Activated T-cell treated with anti-CD3 and anti-CD28 coated beads for 24 hours (primary cell): ENCODE results near the gene CALB2.
"Not testable (repeated sequence)": the region's sequence is repeated elsewhere in the genome, so short reads cannot be mapped to it uniquely, and the experiment has no call there.

Experiments used
- DNase-seq: peaks from one replicate; pipeline ENCODE4 v3.0.0-alpha.2; 2020; ENCODE audit warnings: low read depth

The CALB2 gene

GRCh38 chr16:71358464-71358998 lies at the start of gene CALB2:
Gene CALB2, plus strand, starts transcription at chr16:71358723. Its CDS starts 70 bp downstream, at chr16:71358793.
- DNase-seq: peak; percentile 53

DNA sequence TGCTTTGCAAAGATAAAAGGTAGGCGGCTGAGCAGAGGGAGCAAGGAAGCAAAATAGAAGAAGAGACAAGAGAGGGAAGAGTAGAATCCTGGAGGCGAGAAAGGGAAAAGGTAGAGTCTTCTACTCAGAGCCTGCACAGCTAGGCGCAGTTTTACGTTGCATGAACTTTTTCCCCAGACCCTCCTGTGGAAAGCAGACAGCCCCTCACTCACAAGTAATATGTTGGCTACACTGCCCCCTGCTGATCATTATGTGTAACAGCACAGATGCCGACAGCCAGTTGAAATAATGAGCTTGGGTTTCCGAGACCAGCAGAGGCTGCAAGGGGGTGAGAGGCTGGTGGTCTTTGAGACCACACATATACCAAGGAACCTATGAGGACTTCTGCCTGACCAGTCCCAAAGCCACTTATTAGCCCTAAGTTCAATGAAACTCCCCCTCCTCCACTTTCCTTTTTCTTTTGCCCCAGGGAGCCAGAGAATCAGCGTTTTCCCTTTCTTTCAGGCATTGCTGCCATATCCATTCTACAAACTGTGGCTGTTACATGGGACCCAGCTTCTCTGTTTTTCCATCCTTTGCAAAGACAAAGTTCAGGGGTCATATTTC lies 46.9 kb upstream of the CALB2 start:
- DNase-seq: no peak

- not testable (repeated sequence) for DNase-seq
Observed at GRCh38 chr16:71313591-71313990, 44.9 kb upstream of the CALB2 start.

DNA sequence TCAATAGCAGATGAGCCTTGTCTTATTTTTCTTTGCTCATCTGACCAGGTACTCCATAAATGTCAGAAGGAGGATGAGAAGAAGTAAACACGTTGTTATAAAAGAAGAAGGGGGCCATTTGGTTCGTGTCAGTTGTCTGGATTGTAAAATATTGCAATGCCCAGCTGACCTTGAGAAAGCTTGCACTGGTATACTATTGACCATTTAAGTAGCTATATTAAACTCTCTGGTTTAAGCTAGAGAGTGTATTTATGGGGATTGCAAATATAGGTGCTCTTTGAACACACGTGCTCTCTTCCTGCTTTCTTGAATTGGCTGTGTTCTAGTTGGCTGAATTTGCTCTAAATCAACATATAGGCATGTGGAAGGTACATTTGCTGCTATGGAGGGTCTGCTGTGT lies 43.3 kb upstream of the CALB2 start:
- no peak for DNase-seq

GRCh38 chr16:71319999-71320398 lies 38.5 kb upstream of the CALB2 start:
- no peak for DNase-seq

GRCh38 chr16:71327720-71328119 lies 30.8 kb upstream of the CALB2 start:
- DNase-seq: no peak

- DNase-seq: no peak
Observed at GRCh38 chr16:71328151-71328550, 30.4 kb upstream of the CALB2 start.

GRCh38 chr16:71337631-71338030 lies 20.9 kb upstream of the CALB2 start:
- DNase-seq: no peak

DNA sequence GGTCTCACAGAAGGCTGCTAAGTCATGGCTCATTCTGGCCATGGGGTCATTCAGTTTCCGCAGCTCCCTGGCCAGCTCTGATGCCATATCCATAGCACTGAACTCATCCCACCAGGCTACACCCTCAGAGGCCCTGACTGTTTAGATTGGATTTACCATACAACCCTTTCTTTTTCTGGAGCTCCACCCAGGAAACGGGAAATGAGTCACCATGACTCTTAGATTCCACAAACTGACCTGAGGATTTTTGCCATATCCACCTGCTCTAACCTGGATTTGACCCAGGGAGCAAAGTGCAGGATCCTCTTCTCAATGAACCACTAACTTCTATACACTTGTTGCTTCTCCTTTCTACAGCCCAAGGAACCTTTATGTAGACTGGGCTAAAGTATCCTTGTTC lies 20.3 kb upstream of the CALB2 start:
- DNase-seq: no peak

- DNase-seq: no peak
Observed at GRCh38 chr16:71338632-71339031, 19.9 kb upstream of the CALB2 start.

- no peak for DNase-seq
Observed at GRCh38 chr16:71339236-71340171, 19.0 kb upstream of the CALB2 start.

DNA sequence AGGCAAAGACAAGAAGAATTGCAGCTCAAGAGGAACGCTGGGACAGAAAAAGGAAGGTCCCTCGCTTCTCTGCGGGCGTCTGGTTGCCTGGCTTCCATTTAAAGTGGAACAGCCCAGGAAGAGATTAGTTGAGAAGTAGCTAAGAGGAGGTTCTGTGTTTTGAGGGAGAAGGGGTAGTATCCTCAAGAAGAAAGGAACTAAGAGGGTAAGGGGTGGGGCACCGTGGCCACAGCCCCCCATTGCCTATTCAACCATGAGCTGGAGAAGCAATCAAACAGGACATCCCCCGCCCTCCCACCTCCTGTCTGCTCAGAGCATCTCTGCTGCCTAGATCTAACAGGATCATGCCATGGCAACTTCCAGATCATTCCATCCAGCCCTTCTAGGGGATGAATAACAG lies 18.1 kb upstream of the CALB2 start:
- no peak for DNase-seq

DNA sequence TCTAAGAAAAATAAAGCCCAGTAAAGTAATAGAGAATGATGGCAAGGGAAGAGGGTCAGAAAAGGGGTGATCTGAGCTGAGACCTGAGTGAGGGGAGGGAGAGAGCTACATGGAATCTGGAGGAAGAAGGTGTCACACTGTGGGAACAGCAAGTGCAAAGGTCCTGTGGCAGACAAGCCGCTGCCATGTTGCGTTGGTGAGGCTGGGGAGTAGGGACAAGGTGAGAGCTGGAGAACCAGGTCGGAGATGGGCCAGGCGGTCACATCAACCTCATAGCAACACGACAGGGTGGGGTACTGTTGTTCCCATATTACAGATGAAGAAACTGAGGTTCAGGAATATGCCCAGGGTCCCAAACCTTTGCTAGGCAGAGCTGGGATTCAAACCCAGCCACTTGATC lies 16.6 kb upstream of the CALB2 start:
- DNase-seq: no peak

DNA sequence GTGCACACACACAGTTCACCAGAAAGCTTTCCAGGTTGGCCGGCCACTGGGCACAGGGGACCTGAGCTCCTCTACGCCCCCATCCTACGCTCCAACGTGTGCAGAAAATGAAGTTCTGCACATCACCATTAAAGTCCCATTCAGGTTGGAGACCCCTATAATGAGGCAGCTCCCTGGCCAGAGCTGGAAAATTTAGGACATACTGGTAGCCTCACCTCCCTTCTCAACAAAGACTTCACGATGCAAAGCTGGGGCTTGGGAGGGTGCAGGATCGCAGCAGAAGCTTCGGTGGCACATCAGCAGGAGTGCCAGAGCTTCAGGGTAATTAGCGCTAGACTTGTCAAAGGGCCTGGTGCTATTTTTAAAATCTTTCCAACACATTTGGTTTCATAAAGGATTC lies 15.4 kb upstream of the CALB2 start:
- DNase-seq: no peak

- no peak for DNase-seq
Observed at GRCh38 chr16:71344315-71344905, 14.1 kb upstream of the CALB2 start.

- DNase-seq: no peak
Observed at GRCh38 chr16:71345031-71345430, 13.5 kb upstream of the CALB2 start.

GRCh38 chr16:71347146-71347545 lies 11.4 kb upstream of the CALB2 start:
- DNase-seq: no peak

DNA sequence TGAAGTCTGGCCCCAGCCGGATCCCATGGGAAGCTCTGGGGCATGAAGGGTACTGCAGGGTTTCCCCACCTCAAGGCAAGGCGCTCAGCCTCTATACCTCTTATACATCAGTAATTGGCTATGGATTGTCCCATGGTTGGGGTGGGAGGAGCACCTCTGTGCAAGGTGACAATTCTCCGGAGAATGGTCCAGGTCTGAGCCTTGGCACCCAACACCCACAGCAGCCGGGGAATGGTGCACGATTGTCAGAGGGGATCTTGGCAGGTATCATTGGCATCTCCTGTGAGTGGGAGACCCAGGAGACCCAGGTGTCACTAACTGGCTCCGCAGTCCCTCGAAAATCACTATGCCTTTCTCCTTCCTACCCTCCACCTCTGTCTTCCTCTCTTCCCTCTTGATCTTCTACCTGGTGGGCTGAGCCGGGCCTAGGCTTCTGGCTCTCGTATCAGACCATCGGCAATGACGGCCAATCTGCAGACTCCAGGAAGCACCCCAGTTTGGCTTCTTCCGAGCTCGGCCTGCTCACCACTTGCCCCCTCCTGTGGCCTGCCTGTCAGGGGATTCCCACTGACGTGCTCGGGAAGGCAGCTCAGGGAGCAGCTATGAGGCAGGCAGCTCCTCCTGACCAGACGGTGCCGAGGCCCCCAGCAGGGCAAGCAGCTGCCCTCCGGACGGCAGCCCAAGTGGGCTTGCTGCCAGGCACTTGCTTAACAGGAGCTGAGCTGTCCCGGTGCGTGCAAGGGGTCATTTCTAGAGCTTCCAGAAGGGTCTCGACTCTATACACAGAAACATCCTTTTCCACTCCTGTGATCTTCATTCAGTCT lies 10.0 kb upstream of the CALB2 start:
- no peak for DNase-seq

GRCh38 chr16:71350821-71351557 lies 7.5 kb upstream of the CALB2 start:
- DNase-seq: no peak

GRCh38 chr16:71351558-71351901 lies 7.0 kb upstream of the CALB2 start:
- no peak for DNase-seq

- no peak for DNase-seq
Observed at GRCh38 chr16:71352466-71352865, 6.1 kb upstream of the CALB2 start.
